CD4-positive, alpha-beta T cell treated with Interleukin-15 for 1 hour (primary cell): ENCODE measurements around the gene DBH.

Experiments used
- DNase-seq: peaks from one replicate; pipeline ENCODE4 v3.0.0-alpha.2; 2020

DBH gene

GRCh38 chr9:133645021-133645765, 9.0 kb downstream of the DBH start:
- DNase-seq = no peak

GRCh38 chr9:133647148-133647547, 11.0 kb downstream of the DBH start:
- no peak for DNase-seq

GRCh38 chr9:133647765-133648469, 11.8 kb downstream of the DBH start:
- DNase-seq = no peak

GRCh38 chr9:133649194-133649593, 13.0 kb downstream of the DBH start:
- no peak for DNase-seq

- DNase-seq = no peak
Observed at GRCh38 chr9:133650026-133650425, 13.9 kb downstream of the DBH start.

- DNase-seq = no peak
Observed at GRCh38 chr9:133653638-133654037, 17.5 kb downstream of the DBH start.

GRCh38 chr9:133654736-133655657, 18.8 kb downstream of the DBH start:
- no peak for DNase-seq

- no peak for DNase-seq
Observed at GRCh38 chr9:133655701-133656100, 19.5 kb downstream of the DBH start.

- peak; percentile 31 for DNase-seq
Observed at GRCh38 chr9:133656211-133657119, 20.3 kb downstream of the DBH start.

- no peak for DNase-seq
Observed at GRCh38 chr9:133657120-133657661, 21.0 kb downstream of the DBH start.

GRCh38 chr9:133658442-133659431, 22.6 kb downstream of the DBH start:
- no peak for DNase-seq

- no peak for DNase-seq
Observed at GRCh38 chr9:133659516-133659915, 23.4 kb downstream of the DBH start.

GRCh38 chr9:133661846-133662540, 25.8 kb downstream of the DBH start:
- no peak for DNase-seq

- no peak for DNase-seq
Observed at GRCh38 chr9:133664173-133665050, 28.2 kb downstream of the DBH start.

- DNase-seq = no peak
Observed at GRCh38 chr9:133665096-133665495, 28.9 kb downstream of the DBH start.

- DNase-seq = no peak
Observed at GRCh38 chr9:133665535-133665934, 29.4 kb downstream of the DBH start.

GRCh38 chr9:133666387-133666786, 30.2 kb downstream of the DBH start:
- no peak for DNase-seq

- DNase-seq = no peak
Observed at GRCh38 chr9:133666845-133667244, 30.7 kb downstream of the DBH start.
